Colonic mucosa (tissue), 4 donors: ENCODE measurements around the gene MYH9. TPM values are rescaled to one million over a fixed set of nuclear protein-coding genes. Genes with fewer than 3 reads are reported as not detected.
A peak's percentile ranks its signal among the peaks of the same experiment; 100 is the strongest.

ENCODE experiments used
- DNase-seq: peaks from one replicate; pipeline ENCODE4 v3.0.0-alpha.2; 2020
- H3K27ac ChIP-seq: fragments of 200-600 bp; one replicate; pipeline ENCODE4 v1.8.0; 2021
- H3K27me3 ChIP-seq: fragments of 200-600 bp; one replicate; pipeline ENCODE4 v1.8.0; 2021
- H3K36me3 ChIP-seq: fragments of 200-600 bp; one replicate; pipeline ENCODE4 v1.8.0; 2021
- H3K4me1 ChIP-seq: fragments of 200-600 bp; one replicate; pipeline ENCODE4 v1.8.0; 2021; ENCODE audit warnings: mild to moderate bottlenecking
- H3K4me3 ChIP-seq: fragments of 200-600 bp; one replicate; pipeline ENCODE4 v1.8.0; 2021
- H3K9ac ChIP-seq, 2 donors: one replicate each; pipeline ENCODE4 v1.7.0; 2013; ENCODE audit warnings: control low read depth in 2 of 2, low read depth in 2 of 2, low read length in 2 of 2
- H3K9me3 ChIP-seq: fragments of 200-600 bp; one replicate; pipeline ENCODE4 v1.8.0; 2021
- CTCF ChIP-seq: fragments of 200-600 bp; IDR thresholded peaks from one replicate; pipeline ENCODE4 v1.8.0; 2022; ENCODE audit warnings: antibody characterized with exemption, mild to moderate bottlenecking
- intact Hi-C: fragments of 100-400 bp; cut with DNase I; formaldehyde crosslinking; loops from one replicate; pipeline ENCODE4 v1.14.1; 2022
- total RNA-seq, 2 donors: library from RNA; stranded (reverse); fragmentation: NEBNext Ultra II Directional in 1 of 2; extraction: Animal tissue kit (Norgen Biotek cat#: 25700) in 1 of 2; gene quantifications; one replicate each; pipeline ENCODE4 v1.2.1, GENCODE V29; 2021
- donor health status: healthy.
- donor health status: DM: no; HTN: no; CAD: no.
- donor health status: DM: no; HTN: no; CAD: no.

The MYH9 gene
- total RNA-seq, 2 donors from 2014 or later, result 711 to 719 TPM

- H3K27ac ChIP-seq, result peak overlapping the region; percentile 76
- DNase-seq, result no peak
- intact Hi-C loops, result no loop called here
- peak overlapping the region; percentile 40 to 41 for H3K9ac ChIP-seq
- no peaks in the 10 kb centered on the region for H3K9me3 ChIP-seq
- no peaks in the 10 kb centered on the region for H3K27me3 ChIP-seq
- H3K36me3 ChIP-seq, result no peaks in the 10 kb centered on the region
- peaks cover 4% of the 10 kb centered on the region for H3K4me1 ChIP-seq
- TF ChIP-seq CTCF, result no peak
- no peak overlapping the region for H3K4me3 ChIP-seq
Observed at GRCh38 chr22:36399472-36399778, 11.7 kb upstream of the MYH9 start.

DNA sequence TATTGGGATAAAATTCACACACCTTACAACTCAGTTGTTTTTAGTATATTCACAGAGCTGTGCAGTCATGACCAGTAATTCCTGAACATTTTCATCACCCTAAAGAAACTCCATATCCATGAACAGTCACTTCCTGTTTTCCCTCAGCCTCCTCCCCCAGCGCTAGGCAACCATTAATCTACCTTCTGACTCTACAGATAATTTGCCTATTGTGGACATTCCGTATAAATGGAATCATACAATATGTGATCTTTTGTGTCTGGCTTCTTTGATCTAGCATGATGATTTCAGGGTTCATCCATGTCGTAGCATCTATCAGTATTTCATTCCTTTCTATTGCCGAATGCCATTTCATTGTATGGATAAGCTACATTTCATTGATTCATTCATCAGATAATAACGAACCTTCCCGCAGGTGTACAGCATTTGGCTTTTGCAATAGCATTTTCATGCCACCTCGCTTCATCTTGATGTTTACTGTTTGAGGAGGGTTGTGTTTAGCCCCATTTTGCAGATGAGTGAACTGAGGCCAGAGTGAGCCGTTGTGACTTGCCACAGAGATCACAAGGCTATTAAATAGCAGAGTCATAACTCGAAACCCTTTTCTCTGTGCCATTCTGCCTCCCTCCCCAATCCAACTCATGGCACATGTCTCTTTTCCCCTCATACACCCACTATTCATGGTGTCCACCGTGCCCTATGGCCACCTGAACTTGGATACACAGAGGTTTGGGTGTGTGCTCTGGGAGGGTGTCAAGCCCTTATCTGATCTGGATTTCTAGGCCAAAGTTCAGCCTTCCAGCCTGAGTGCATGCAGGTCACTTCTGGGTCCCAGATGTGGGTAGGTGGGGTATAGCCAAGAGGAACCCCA lies 11.1 kb upstream of the MYH9 start:
- Histone ChIP-seq H3K4me1 (peaks cover 8% of the 10 kb centered on the region), H3K27ac (peak overlapping the region; percentile 76), H3K9me3 (no peaks in the 10 kb centered on the region), H3K9ac (peak overlapping the region; percentile 40 to 41), H3K27me3 (no peaks in the 10 kb centered on the region), H3K36me3 (no peaks in the 10 kb centered on the region), H3K4me3 (no peak overlapping the region)
- TF ChIP-seq CTCF, result no peak
- intact Hi-C loops, result no loop called here
- peak; percentile 76 for DNase-seq

DNA sequence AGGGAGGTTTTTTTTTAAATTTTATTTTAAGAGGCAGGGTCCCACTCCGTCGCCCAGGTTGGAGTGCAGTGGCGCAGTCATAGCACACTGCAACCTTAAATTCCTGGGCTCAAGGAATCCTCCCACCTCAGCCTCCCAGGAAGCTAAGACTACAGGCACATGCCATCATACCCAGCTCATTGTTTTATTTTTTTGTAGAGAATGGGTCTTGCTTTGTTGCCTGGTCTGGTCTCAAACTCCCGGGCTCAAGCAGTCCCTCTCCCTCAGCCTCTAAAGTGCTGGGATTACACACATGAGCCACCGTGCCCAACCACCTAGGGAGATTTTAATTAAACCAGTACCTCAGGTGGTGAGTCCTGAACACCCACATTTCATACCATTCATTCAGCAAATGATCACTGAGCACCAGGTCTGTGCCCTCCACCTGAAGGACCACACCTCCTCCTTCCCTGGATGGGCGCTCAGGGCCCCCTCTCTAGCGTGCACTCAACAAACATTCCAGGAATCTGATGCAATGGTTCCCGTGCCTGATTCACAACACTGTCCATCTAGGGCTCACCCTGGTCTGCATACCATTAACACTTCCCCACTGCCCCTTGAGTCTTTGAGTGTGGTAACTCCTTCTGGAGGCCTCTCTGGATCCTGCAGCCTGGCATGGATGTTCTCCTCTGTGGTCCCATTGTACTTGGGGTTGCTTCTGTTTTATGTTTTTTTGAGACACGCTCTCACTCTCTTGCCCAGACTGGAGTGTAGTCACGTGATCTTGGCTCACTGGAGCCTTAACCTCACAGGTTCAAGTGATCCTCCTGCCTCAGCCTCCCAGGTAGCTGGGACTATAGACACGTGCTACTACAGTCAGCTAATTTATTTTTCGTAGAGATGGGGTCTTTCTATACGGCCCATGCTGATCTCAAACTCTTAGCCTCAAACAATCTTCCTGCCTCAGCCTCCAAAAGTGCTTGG lies 9.6 kb upstream of the MYH9 start:
- DNase-seq, result no peak
- intact Hi-C loops, result no loop called here
- H3K4me1 ChIP-seq, result peaks cover 8% of the 10 kb centered on the region
- H3K4me3 ChIP-seq, result no peak overlapping the region
- no peaks in the 10 kb centered on the region for H3K27me3 ChIP-seq
- H3K9me3 ChIP-seq, result no peaks in the 10 kb centered on the region
- no peaks in the 10 kb centered on the region for H3K36me3 ChIP-seq
- no peak for TF ChIP-seq CTCF
- no peak overlapping the region for H3K27ac ChIP-seq
- peak overlapping the region in 1 of 2 donors; percentile 28 for H3K9ac ChIP-seq

DNA sequence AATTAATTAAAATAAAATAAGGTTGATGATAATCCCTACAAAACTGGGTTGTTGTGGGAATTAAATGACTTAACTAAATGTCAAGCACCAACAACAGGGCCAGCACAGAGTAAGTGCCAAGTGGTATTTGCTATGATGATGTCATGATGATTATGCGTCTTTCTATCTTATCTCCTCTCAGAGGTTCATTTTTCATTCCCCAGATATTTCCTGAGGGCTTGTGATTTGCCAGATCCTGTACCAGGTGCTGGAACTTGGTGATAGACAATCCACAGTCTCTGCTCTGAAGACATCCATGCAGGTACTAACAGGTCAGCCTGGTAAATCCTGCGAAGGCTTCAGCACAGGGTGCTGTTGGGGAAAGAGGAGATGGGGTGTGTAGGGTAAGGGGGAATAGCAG lies 8.1 kb upstream of the MYH9 start:
- no peaks in the 10 kb centered on the region for H3K27me3 ChIP-seq
- intact Hi-C loops, result no loop called here
- no peak overlapping the region for H3K27ac ChIP-seq
- DNase-seq, result no peak
- H3K9me3 ChIP-seq, result no peaks in the 10 kb centered on the region
- no peaks in the 10 kb centered on the region for H3K36me3 ChIP-seq
- TF ChIP-seq CTCF, result no peak
- peak overlapping the region in 1 of 2 donors; percentile 46 for H3K9ac ChIP-seq
- H3K4me3 ChIP-seq, result no peak overlapping the region
- H3K4me1 ChIP-seq, result peaks cover 12% of the 10 kb centered on the region

- peak overlapping the region in 1 of 2 donors; percentile 66 for H3K9ac ChIP-seq
- no peaks in the 10 kb centered on the region for H3K27me3 ChIP-seq
- peak overlapping the region; percentile 29 for H3K27ac ChIP-seq
- TF ChIP-seq CTCF, result no peak
- no peaks in the 10 kb centered on the region for H3K36me3 ChIP-seq
- intact Hi-C loops, result no loop called here
- DNase-seq, result peak; percentile 76
- H3K4me3 ChIP-seq, result no peak overlapping the region
- no peaks in the 10 kb centered on the region for H3K9me3 ChIP-seq
- H3K4me1 ChIP-seq, result peaks cover 12% of the 10 kb centered on the region
Observed at GRCh38 chr22:36395055-36395849, 7.5 kb upstream of the MYH9 start.
